GM23338 (cell line): ENCODE measurements around the gene PSMB7. TPM values are rescaled to one million over a fixed set of nuclear protein-coding genes. Genes with fewer than 3 reads are reported as not detected.

Experiments
- ATAC-seq: fragments of 200-7000 bp; cut with Tn5 transposase; 3 replicates; pipeline ENCODE4 v1.9.1; 2020
- DNase-seq: peaks from one replicate; pipeline ENCODE4 v3.0.0-alpha.2; 2015; ENCODE audit warnings: low spot score
- H2AFZ ChIP-seq: fragments of 200-600 bp; sonication (generic); 2 replicates; pipeline ENCODE4 v1.8.0; 2016; ENCODE audit warnings: antibody characterized with exemption, mild to moderate bottlenecking, moderate library complexity
- H3F3A ChIP-seq: fragments of 200-600 bp; sonication (generic); replicated peaks from 2 replicates; pipeline ENCODE4 v1.8.0; 2017; ENCODE audit warnings: antibody characterized with exemption, mixed run types, low read depth
- H3K27ac ChIP-seq: fragments of 200-600 bp; sonication (generic); 2 replicates; pipeline ENCODE4 v1.6.1; 2016; ENCODE audit warnings: low read depth
- H3K27me3 ChIP-seq: fragments of 200-600 bp; sonication (generic); 2 replicates; pipeline ENCODE4 v1.8.0; 2016; ENCODE audit warnings: mild to moderate bottlenecking, mixed run types, moderate library complexity; ENCODE audit not compliant: insufficient read depth
- H3K36me3 ChIP-seq: fragments of 200-600 bp; sonication (generic); 2 replicates; pipeline ENCODE4 v1.8.0; 2016; ENCODE audit warnings: mild to moderate bottlenecking; ENCODE audit not compliant: insufficient read depth
- H3K4me1 ChIP-seq: fragments of 200-600 bp; sonication (generic); 2 replicates; pipeline ENCODE4 v1.8.0; 2016; ENCODE audit warnings: mild to moderate bottlenecking, moderate library complexity; ENCODE audit not compliant: insufficient read depth
- H3K4me2 ChIP-seq: fragments of 200-600 bp; sonication (generic); 2 replicates; pipeline ENCODE4 v1.7.1; 2017; ENCODE audit warnings: mixed run types
- H3K4me3 ChIP-seq: fragments of 200-600 bp; sonication (generic); 2 replicates; pipeline ENCODE4 v1.6.1; 2016; ENCODE audit warnings: mixed run types
- H3K79me2 ChIP-seq: fragments of 200-600 bp; sonication (generic); replicated peaks from 2 replicates; pipeline ENCODE4 v1.8.0; 2017; ENCODE audit warnings: mild to moderate bottlenecking; ENCODE audit not compliant: insufficient read depth
- H3K9me2 ChIP-seq: fragments of 200-600 bp; sonication (generic); 2 replicates; pipeline ENCODE4 v1.8.0; 2017; ENCODE audit not compliant: insufficient read depth
- H4K20me1 ChIP-seq: fragments of 200-600 bp; sonication (generic); replicated peaks from 2 replicates; pipeline ENCODE4 v1.8.0; 2017; ENCODE audit warnings: mild to moderate bottlenecking; ENCODE audit not compliant: insufficient read depth
- H3K27ac Mint-ChIP-seq: 2 replicates; pipeline ENCODE4 v1.8.0; 2020; ENCODE audit warnings: inconsistent platforms, mild to moderate bottlenecking, moderate library complexity, mixed read lengths
- H3K27me3 Mint-ChIP-seq: 3 replicates; pipeline ENCODE4 v1.8.0; 2022; ENCODE audit warnings: low read depth, mild to moderate bottlenecking, moderate library complexity, mixed read lengths, inconsistent platforms; ENCODE audit not compliant: insufficient read depth, poor library complexity
- H3K36me3 Mint-ChIP-seq: 3 replicates; pipeline ENCODE4 v1.8.0; 2021; ENCODE audit warnings: low read depth, mild to moderate bottlenecking, inconsistent platforms, moderate library complexity, mixed read lengths
- H3K4me1 Mint-ChIP-seq: 3 replicates; pipeline ENCODE4 v1.8.0; 2020; ENCODE audit warnings: mild to moderate bottlenecking, inconsistent platforms, mixed read lengths
- H3K4me3 Mint-ChIP-seq: 3 replicates; pipeline ENCODE4 v1.8.0; 2021; ENCODE audit warnings: moderate library complexity, mild to moderate bottlenecking, inconsistent platforms, mixed read lengths
- H3K9me3 Mint-ChIP-seq: 3 replicates; pipeline ENCODE4 v1.8.0; 2020; ENCODE audit warnings: moderate library complexity, mild to moderate bottlenecking, inconsistent platforms, mixed read lengths
- CTCF ChIP-seq, 2 experiments: fragments of 200-600 bp in 1 of 2; sonication (generic) in 1 of 2; conservative IDR thresholded peaks; 2 replicates each; pipeline versions ENCODE4 v1.5.1 to v1.6.1; 2016 to 2017; ENCODE audit warnings: antibody characterized with exemption in 2 of 2, low read depth in 2 of 2, mild to moderate bottlenecking in 2 of 2, moderate library complexity in 1 of 2
- EZH2 ChIP-seq: fragments of 200-600 bp; sonication (generic); IDR thresholded peaks from one replicate; pipeline ENCODE4 v1.8.0; 2017; ENCODE audit warnings: antibody characterized with exemption, mild to moderate bottlenecking, low read depth; ENCODE audit not compliant: unreplicated experiment
- EZH2phosphoT487 ChIP-seq: fragments of 200-600 bp; sonication (generic); IDR thresholded peaks from one replicate; pipeline ENCODE4 v1.8.1; 2018; ENCODE audit warnings: antibody characterized with exemption; ENCODE audit not compliant: unreplicated experiment
- JUNB ChIP-seq: IDR thresholded peaks from one replicate; pipeline ENCODE4 v1.6.1; 2016; ENCODE audit warnings: antibody characterized with exemption; ENCODE audit not compliant: unreplicated experiment
- POLR2AphosphoS5 ChIP-seq: IDR thresholded peaks from 2 replicates; pipeline ENCODE4 v1.6.1; 2016; ENCODE audit warnings: antibody characterized with exemption, low read depth
- REST ChIP-seq: IDR thresholded peaks from one replicate; pipeline ENCODE4 v1.6.1; 2018; ENCODE audit warnings: antibody characterized with exemption; ENCODE audit not compliant: unreplicated experiment
- ZNF331 ChIP-seq: fragments of 250-450 bp; sonication (Bioruptor Pico); IDR thresholded peaks from 2 replicates; pipeline ENCODE4 v1.5.0; 2020; ENCODE audit warnings: low read depth, mild to moderate bottlenecking, moderate library complexity
- polyA plus RNA-seq: library from polyadenylated mRNA; unstranded; fragments of >200 nt; fragmentation: Nextera tagmentation; extraction: Ambion mirVana; gene quantifications from 2 replicates; pipeline ENCODE4 v1.2.1, GENCODE V29; 2016
- total RNA-seq: library from RNA; depleted of rRNA; stranded (reverse); fragments of >200 nt; shearing (Covaris generic); gene quantifications from 2 replicates; pipeline ENCODE4 v1.2.3, GENCODE V29; 2014

Gene PSMB7
- total and polyA plus RNA-seq, 2 experiments from 2014 or later = 255 to 268 TPM

GRCh38 chr9:124355039-124355940, 60.0 kb downstream of the PSMB7 start (continued):
- TF ChIP-seq CTCF (conservative IDR thresholded peaks at IDR 0.05; ENCODE audit: low read depth in 2 of 2) (no peak), REST (no peak), POLR2AphosphoS5 (no peak), JUNB (no peak)

- no peak for DNase-seq
- H3K9me2 ChIP-seq = no peaks in the 10 kb centered on the region
- H4K20me1 ChIP-seq = peaks cover 14% of the 10 kb centered on the region
- Mint-ChIP-seq H3K36me3 (peaks cover 54% of the 10 kb centered on the region), H3K27ac (no peak overlapping the region), H3K27me3 (peaks cover 22% of the 10 kb centered on the region), H3K9me3 (no peaks in the 10 kb centered on the region), H3K4me3 (no peak overlapping the region), H3K4me1 (peaks cover 13% of the 10 kb centered on the region)
- no peak overlapping the region for H2AFZ ChIP-seq
- peaks cover 10% of the 10 kb centered on the region; the same call in 1 of the 2 replicates for H3K36me3 ChIP-seq
- no peak for TF ChIP-seq EZH2
- TF ChIP-seq EZH2phosphoT487 = no peak
- no peak for TF ChIP-seq ZNF331 (CRISPR knock-in tag)
- peaks cover 9% of the 10 kb centered on the region; the same call in 1 of the 2 replicates for H3K4me1 ChIP-seq
- H3K4me2 ChIP-seq = no peak overlapping the region
- no peak overlapping the region for H3K27ac ChIP-seq
- H3K4me3 ChIP-seq = no peak overlapping the region
- ATAC-seq = no peak
- H3K79me2 ChIP-seq = peaks cover 32% of the 10 kb centered on the region
- no peaks in the 10 kb centered on the region for H3K27me3 ChIP-seq
- no peaks in the 10 kb centered on the region for H3F3A ChIP-seq
These were observed 60.8 kb downstream of the PSMB7 start for GRCh38 chr9:124354346-124355038.
